ENCODE data around the gene FUT4.

The FUT4 gene

GRCh38 chr11:94590352-94591041 is 46.8 kb downstream of the FUT4 start:
- DNase-seq, result peak; percentile 29
- H3K9me3 ChIP-seq (ENCODE audit: severe bottlenecking), result no peaks in the 10 kb centered on the region
- no peak for TF ChIP-seq CTCF (IDR thresholded peaks at IDR 0.05; ENCODE audit: low read depth, low read length)
- no peaks in the 10 kb centered on the region for H3K36me3 ChIP-seq
- no peaks in the 10 kb centered on the region for H3K27me3 ChIP-seq (ENCODE audit: insufficient read depth, low read depth, severe bottlenecking)
- no peak overlapping the region for H3K4me3 ChIP-seq (ENCODE audit: low read depth, low read length)
- H3K27ac ChIP-seq, result no peak overlapping the region

- no peak overlapping the region for H3K27ac ChIP-seq
- DNase-seq, result no peak
- no peaks in the 10 kb centered on the region for H3K27me3 ChIP-seq (ENCODE audit: insufficient read depth, low read depth, severe bottlenecking)
- TF ChIP-seq CTCF (IDR thresholded peaks at IDR 0.05; ENCODE audit: low read depth, low read length), result no peak
- no peaks in the 10 kb centered on the region for H3K36me3 ChIP-seq
- no peaks in the 10 kb centered on the region for H3K9me3 ChIP-seq (ENCODE audit: severe bottlenecking)
- no peak overlapping the region for H3K4me3 ChIP-seq (ENCODE audit: low read depth, low read length)
Observed at GRCh38 chr11:94593030-94593429, 49.3 kb downstream of the FUT4 start.

GRCh38 chr11:94595076-94595475 is 51.4 kb downstream of the FUT4 start:
- no peak overlapping the region for H3K27ac ChIP-seq
- H3K36me3 ChIP-seq, result no peaks in the 10 kb centered on the region
- DNase-seq, result no peak
- no peaks in the 10 kb centered on the region for H3K27me3 ChIP-seq (ENCODE audit: insufficient read depth, low read depth, severe bottlenecking)
- TF ChIP-seq CTCF (IDR thresholded peaks at IDR 0.05; ENCODE audit: low read depth, low read length), result no peak
- no peak overlapping the region for H3K4me3 ChIP-seq (ENCODE audit: low read depth, low read length)
- no peaks in the 10 kb centered on the region for H3K9me3 ChIP-seq (ENCODE audit: severe bottlenecking)

GRCh38 chr11:94597896-94598295 is 54.2 kb downstream of the FUT4 start:
- Histone ChIP-seq H3K27ac (no peak overlapping the region), H3K36me3 (no peaks in the 10 kb centered on the region), H3K27me3 (ENCODE audit: insufficient read depth, low read depth, severe bottlenecking) (no peaks in the 10 kb centered on the region), H3K4me3 (ENCODE audit: low read depth, low read length) (no peak overlapping the region), H3K9me3 (ENCODE audit: severe bottlenecking) (no peaks in the 10 kb centered on the region)
- TF ChIP-seq CTCF (IDR thresholded peaks at IDR 0.05; ENCODE audit: low read depth, low read length), result peak; percentile 31; the same call in 1 of the 2 replicates
- peak; percentile 54 for DNase-seq

Data from WERI-Rb-1 (cell line).